H1 (cell line): ENCODE data around the gene GRIA2. TPM values are rescaled to one million over a fixed set of nuclear protein-coding genes. Genes with fewer than 3 reads are reported as not detected.

Source experiments
- CTCF ChIA-PET: fragments of 300-600 bp; sonication (Branson Sonifier 250); formaldehyde crosslinking; loops from one replicate; lab custom pipeline; 2021; ENCODE audit not compliant: partially characterized antibody; lab: Charles Lee
- POLR2A ChIA-PET: fragments of 300-600 bp; sonication (Branson Sonifier 250); formaldehyde crosslinking; loops from one replicate; lab custom pipeline; 2021; ENCODE audit warnings: inconsistent platforms; ENCODE audit not compliant: partially characterized antibody; lab: Charles Lee
- DNase-seq, 2 experiments: peaks; one replicate each; pipeline versions ENCODE4 v3.0.0 to v3.0.0-alpha.2; 2010 to 2022; ENCODE audit warnings: low spot score in 2 of 2, low read depth in 1 of 2, mixed read lengths in 1 of 2
- FAIRE-seq: peaks from 2 replicates; lab custom pipeline; 2011; peaks lifted over from hg19 to GRCh38; lab: Jason Lieb, UNC
- H2AFZ ChIP-seq: 2 replicates; pipeline ENCODE4 v1.8.1; 2012; ENCODE audit warnings: low read length, inconsistent platforms
- H2AK5ac ChIP-seq: 2 replicates; pipeline ENCODE4 v1.6.1; 2013; ENCODE audit warnings: low read depth, low read length
- H2BK120ac ChIP-seq: replicated peaks from 2 replicates; pipeline ENCODE3; 2013; ENCODE audit warnings: low read depth, low read length, inconsistent platforms
- H2BK12ac ChIP-seq: 2 replicates; pipeline ENCODE4 v1.6.1; 2013; ENCODE audit warnings: low read depth, low read length
- H2BK15ac ChIP-seq: 2 replicates; pipeline ENCODE4 v1.6.1; 2013; ENCODE audit warnings: low read length
- H2BK20ac ChIP-seq: 2 replicates; pipeline ENCODE4 v1.6.1; 2013; ENCODE audit warnings: low read length
- H2BK5ac ChIP-seq: 2 replicates; pipeline ENCODE4 v1.6.1; 2013; ENCODE audit warnings: low read depth, low read length
- H3K14ac ChIP-seq: 2 replicates; pipeline ENCODE4 v1.6.1; 2013; ENCODE audit warnings: inconsistent platforms; ENCODE audit not compliant: insufficient read length
- H3K18ac ChIP-seq: 2 replicates; pipeline ENCODE4 v1.6.1; 2013; ENCODE audit warnings: low read length; ENCODE audit errors: extremely low read depth
- H3K23ac ChIP-seq: 2 replicates; pipeline ENCODE4 v1.6.1; 2013; ENCODE audit warnings: inconsistent platforms; ENCODE audit not compliant: insufficient read length
- H3K23me2 ChIP-seq: 2 replicates; pipeline ENCODE4 v1.6.1; 2013; ENCODE audit warnings: low read depth, low read length
- H3K27ac ChIP-seq: 2 replicates; pipeline ENCODE4 v1.6.1; 2011; ENCODE audit warnings: low read depth, low read length, inconsistent platforms
- H3K27me3 ChIP-seq, 4 experiments: replicated peaks in 1 of 4; 1 replicate in 1 of 4; 2 replicates in 3 of 4; pipeline versions ENCODE4 v1.6.1 to v1.8.1; 2011 to 2013; ENCODE audit warnings: low read length in 3 of 4, mild to moderate bottlenecking in 3 of 4, inconsistent platforms in 2 of 4, mixed read lengths in 2 of 4, moderate library complexity in 1 of 4; ENCODE audit not compliant: control insufficient read depth in 3 of 4, insufficient read depth in 3 of 4; ENCODE audit errors: extremely low read depth in 1 of 4
- H3K36me3 ChIP-seq, 4 experiments: 2 replicates each; pipeline versions ENCODE4 v1.6.1 to v1.8.1; 2011 to 2013; ENCODE audit warnings: mild to moderate bottlenecking in 4 of 4, low read length in 3 of 4, moderate library complexity in 2 of 4, control low read depth in 1 of 4, inconsistent platforms in 1 of 4; ENCODE audit not compliant: insufficient read depth in 4 of 4, control insufficient read depth in 2 of 4
- H3K4ac ChIP-seq: replicated peaks from 2 replicates; pipeline ENCODE3; 2013; ENCODE audit warnings: low read length, low read depth, mixed read lengths, inconsistent platforms; ENCODE audit not compliant: insufficient read length
- H3K4me1 ChIP-seq, 4 experiments: replicated peaks in 1 of 4; 1 replicate in 1 of 4; 2 replicates in 3 of 4; pipeline versions ENCODE4 v1.6.1 to v1.8.1; 2011 to 2013; ENCODE audit warnings: low read length in 3 of 4, inconsistent platforms in 2 of 4, mixed read lengths in 1 of 4; ENCODE audit not compliant: insufficient read depth in 4 of 4, control insufficient read depth in 3 of 4
- H3K4me2 ChIP-seq, 2 experiments: 2 replicates each; pipeline versions ENCODE4 v1.6.1 to v1.8.1; 2011 to 2013; ENCODE audit warnings: low read depth in 2 of 2, low read length in 2 of 2, control low read depth in 1 of 2, inconsistent platforms in 1 of 2, mild to moderate bottlenecking in 1 of 2; ENCODE audit not compliant: insufficient read depth in 1 of 2
- H3K4me3 ChIP-seq, 4 experiments: fragments of 200-600, 300-600 bp in 1 of 4; sonication (generic), shearing (Covaris generic), sonication (Bioruptor Twin) in 1 of 4; 2 replicates each; pipeline versions ENCODE4 v1.5.1 to v1.8.1; 2011 to 2016; ENCODE audit warnings: low read length in 4 of 4, low read depth in 3 of 4, control low read depth in 2 of 4, inconsistent platforms in 2 of 4, mild to moderate bottlenecking in 2 of 4, mixed read lengths in 1 of 4, moderate library complexity in 1 of 4; ENCODE audit not compliant: insufficient read depth in 2 of 4; ENCODE audit errors: extremely low read depth in 1 of 4
- H3K56ac ChIP-seq: replicated peaks from 2 replicates; pipeline ENCODE3; 2013; ENCODE audit warnings: low read depth, mild to moderate bottlenecking, mixed read lengths, low read length, inconsistent platforms; ENCODE audit not compliant: insufficient read length
- H3K79me1 ChIP-seq: 2 replicates; pipeline ENCODE4 v1.6.1; 2013; ENCODE audit warnings: low read depth, low read length, control low read depth
- H3K79me2 ChIP-seq, 2 experiments: 2 replicates each; pipeline versions ENCODE4 v1.6.1 to v1.8.1; 2012 to 2013; ENCODE audit warnings: low read length in 2 of 2, mild to moderate bottlenecking in 2 of 2, inconsistent platforms in 1 of 2; ENCODE audit not compliant: insufficient read depth in 2 of 2, control insufficient read depth in 1 of 2
- H3K9ac ChIP-seq, 4 experiments: replicated peaks in 1 of 4; 1 replicate in 1 of 4; 2 replicates in 3 of 4; pipeline versions ENCODE4 v1.6.1 to v1.8.1; 2011 to 2013; ENCODE audit warnings: low read depth in 3 of 4, low read length in 3 of 4, control low read depth in 2 of 4, mild to moderate bottlenecking in 2 of 4, moderate library complexity in 2 of 4, inconsistent platforms in 1 of 4; ENCODE audit errors: extremely low read depth in 1 of 4
- H3K9me3 ChIP-seq, 2 experiments: 2 replicates each; pipeline versions ENCODE4 v1.6.1 to v1.8.1; 2012 to 2013; ENCODE audit warnings: mild to moderate bottlenecking in 2 of 2, moderate library complexity in 2 of 2, control low read depth in 1 of 2, inconsistent platforms in 1 of 2, low read depth in 1 of 2, low read length in 1 of 2, mixed read lengths in 1 of 2; ENCODE audit not compliant: insufficient read depth in 2 of 2
- H4K20me1 ChIP-seq, 2 experiments: replicated peaks in 1 of 2; 2 replicates each; pipeline versions ENCODE3 to v1.8.1; 2011 to 2013; ENCODE audit warnings: inconsistent platforms in 2 of 2, low read length in 2 of 2, mild to moderate bottlenecking in 1 of 2; ENCODE audit not compliant: insufficient read depth in 2 of 2, control insufficient read depth in 1 of 2
- H4K5ac ChIP-seq: 2 replicates; pipeline ENCODE4 v1.6.1; 2013; ENCODE audit warnings: low read length, low read depth, mixed read lengths, inconsistent platforms; ENCODE audit not compliant: insufficient read length
- H4K8ac ChIP-seq: 2 replicates; pipeline ENCODE4 v1.8.0; 2013; ENCODE audit warnings: mild to moderate bottlenecking, moderate library complexity, low read length, inconsistent platforms; ENCODE audit not compliant: insufficient read depth; ENCODE audit errors: extremely low read depth
- H4K91ac ChIP-seq: replicated peaks from 2 replicates; pipeline ENCODE3; 2013; ENCODE audit warnings: low read length, mixed read lengths, inconsistent platforms; ENCODE audit not compliant: insufficient read length
- ASH2L ChIP-seq: fragments of 200-600, 300-600 bp; sonication (generic); IDR thresholded peaks from one replicate; pipeline ENCODE4 v1.7.1; 2017; ENCODE audit warnings: low read length
- CEBPB ChIP-seq: IDR thresholded peaks from 2 replicates; pipeline ENCODE4 v1.6.1; 2012; ENCODE audit warnings: low read depth, low read length
- CHD2 ChIP-seq: IDR thresholded peaks from 2 replicates; pipeline ENCODE4 v1.6.1; 2012; ENCODE audit warnings: low read length, improper control_type of control experiment
- CREB1 ChIP-seq: IDR thresholded peaks from 2 replicates; pipeline ENCODE4 v1.6.1; 2012; ENCODE audit warnings: inconsistent platforms
- E2F6 ChIP-seq: IDR thresholded peaks from 2 replicates; pipeline ENCODE4 v1.6.1; 2012; ENCODE audit warnings: inconsistent platforms
- FOSL1 ChIP-seq: IDR thresholded peaks from 2 replicates; pipeline ENCODE4 v1.6.1; 2011; ENCODE audit warnings: mild to moderate bottlenecking, low read depth, low read length, moderate library complexity; ENCODE audit not compliant: insufficient read depth
- MAFK ChIP-seq: IDR thresholded peaks from 2 replicates; pipeline ENCODE4 v1.6.1; 2012; ENCODE audit warnings: low read depth, mild to moderate bottlenecking, improper control_type of control experiment, low read length
- POLR2A ChIP-seq, 2 experiments: IDR thresholded peaks; 1 replicate in 1 of 2; 2 replicates in 1 of 2; pipeline ENCODE4 v1.6.1; 2011; ENCODE audit warnings: low read depth in 2 of 2, low read length in 2 of 2, mild to moderate bottlenecking in 2 of 2; ENCODE audit errors: control extremely low read depth in 1 of 2
- RXRA ChIP-seq: IDR thresholded peaks from 2 replicates; pipeline ENCODE4 v1.6.1; 2011; ENCODE audit warnings: low read depth, mild to moderate bottlenecking, low read length, moderate library complexity; ENCODE audit not compliant: insufficient read depth
- SAP30 ChIP-seq: fragments of 300-600 bp; sonication (generic); IDR thresholded peaks from 2 replicates; pipeline ENCODE4 v1.7.1; 2012; ENCODE audit warnings: low read length, moderate library complexity, mild to moderate bottlenecking, inconsistent platforms; ENCODE audit not compliant: insufficient read depth, insufficient replicate concordance
- SIX5 ChIP-seq: IDR thresholded peaks from 2 replicates; pipeline ENCODE4 v1.6.1; 2011; ENCODE audit warnings: mild to moderate bottlenecking, low read depth, low read length
- SP2 ChIP-seq: IDR thresholded peaks from 2 replicates; pipeline ENCODE4 v1.6.1; 2012; ENCODE audit warnings: mild to moderate bottlenecking, low read length, inconsistent platforms
- SRF ChIP-seq: IDR thresholded peaks from 2 replicates; pipeline ENCODE4 v1.6.1; 2011; ENCODE audit warnings: mild to moderate bottlenecking, low read depth, low read length, moderate library complexity
- SUZ12 ChIP-seq: fragments of 200-600 bp; sonication (generic); IDR thresholded peaks from 2 replicates; pipeline ENCODE4 v1.6.1; 2012; ENCODE audit warnings: mild to moderate bottlenecking, inconsistent platforms, low read length, moderate library complexity, mixed read lengths
- TAF7 ChIP-seq: optimal IDR thresholded peaks from 2 replicates; pipeline ENCODE3; 2011; ENCODE audit warnings: low read depth, mild to moderate bottlenecking, inconsistent platforms, low read length, moderate library complexity, borderline replicate concordance
- ZNF274 ChIP-seq: IDR thresholded peaks from 2 replicates; pipeline ENCODE4 v1.7.0; 2012; ENCODE audit warnings: low read length, borderline replicate concordance; ENCODE audit errors: extremely low read depth
- WGBS, 2 experiments: shearing (Covaris generic) in 1 of 2; methylation state at CpG; one replicate each; pipeline versions ENCODE4 v1.1.6 to v1.1.7; 2013 to 2015; ENCODE audit warnings: low lambda C conversion rate in 2 of 2, mixed read lengths in 2 of 2, inconsistent platforms in 1 of 2, low coverage in 1 of 2, missing lambda C conversion rate in 1 of 2; ENCODE audit not compliant: insufficient replicate concordance in 2 of 2, insufficient coverage in 1 of 2, insufficient read length in 1 of 2; ENCODE audit errors: extremely low coverage in 1 of 2, missing lambda C conversion rate in 1 of 2; 5-methylcytosine and 5-hydroxymethylcytosine counted together
- polyA plus RNA-seq, 7 experiments: library from polyadenylated mRNA; depleted of rRNA in 3 of 7; stranded (reverse) in 5 of 7; unstranded in 2 of 7; fragments of >200 nt in 5 of 7; fragments of 200-250 nt in 2 of 7; gene quantifications; 1 replicate in 5 of 7; 2 replicates in 1 of 7; 4 replicates in 1 of 7; pipeline versions ENCODE4 v1.2.1 to v1.2.3, GENCODE V29; 2011 to 2013; ENCODE audit warnings: missing spikeins in 2 of 7, mixed read lengths in 2 of 7
- total RNA-seq: library from RNA; stranded (reverse); fragmentation: NEBNext Ultra II Directional; extraction: Animal tissue kit (Norgen Biotek cat#: 25700); gene quantifications from 2 replicates; pipeline ENCODE4 v1.2.1, GENCODE V29; 2021

Gene GRIA2
- total and polyA plus RNA-seq, 2 of the 8 experiments (the other 6 are each of a cell fraction or from before 2014, with no cell fraction given) = not detected

GRCh38 chr4:157282019-157282418 lies 61.5 kb downstream of the GRIA2 start:
- Histone ChIP-seq H3K4me3 (no peak overlapping the region), H3K14ac (no peak overlapping the region), H2BK120ac (no peak overlapping the region), H3K27me3 (no peaks in the 10 kb centered on the region), H2BK15ac (no peak overlapping the region), H3K4me2 (no peak overlapping the region), H3K27ac (no peak overlapping the region), H3K18ac (no peak overlapping the region), H3K9ac (no peak overlapping the region), H2AK5ac (no peak overlapping the region), H3K23ac (no peak overlapping the region), H4K5ac (no peak overlapping the region), H2BK20ac (no peak overlapping the region), H3K4me1 (no peaks in the 10 kb centered on the region), H4K91ac (no peak overlapping the region), H2AFZ (no peak overlapping the region), H4K20me1 (no peaks in the 10 kb centered on the region), H3K79me2 (no peaks in the 10 kb centered on the region), H3K23me2 (no peaks in the 10 kb centered on the region; the same call in 1 of the 2 replicates), H3K79me1 (no peaks in the 10 kb centered on the region), H3K36me3 (no peaks in the 10 kb centered on the region), H3K9me3 (no peaks in the 10 kb centered on the region), H4K8ac (no peak overlapping the region), H3K4ac (no peak overlapping the region), H2BK12ac (no peak overlapping the region), H2BK5ac (no peak overlapping the region), H3K56ac (no peak overlapping the region)
- 93% methylated on average over 3 of the region's 3 CpGs; no CpG with 5 or more reads in 1 of the 2 experiments for WGBS, 2 experiments
- FAIRE-seq = no peak
- ChIA-PET POLR2A (no interaction called here), CTCF (interaction anchor here (0.7 to 1.4 kb wide), 2 partner anchors 11 to 16 kb away, joined by 3 read pairs; no protein-coding TSS in a partner anchor)
- TF ChIP-seq CEBPB (no peak), ASH2L (no peak), SAP30 (no peak), POLR2A (IDR thresholded peaks at IDR 0.05; ENCODE audit: control extremely low read depth in 1 of 2, low read depth in 2 of 2, low read length in 2 of 2) (no peak), SRF (no peak), TAF7 (no peak), SIX5 (no peak), SUZ12 (no peak), FOSL1 (no peak), MAFK (no peak), CREB1 (no peak), CHD2 (no peak), ZNF274 (no peak), SP2 (no peak), RXRA (no peak), E2F6 (no peak)
- no peak for DNase-seq
